HCT116 (cell line): ENCODE measurements around the gene SLC2A1. TPM values are rescaled to one million over a fixed set of nuclear protein-coding genes. Genes with fewer than 3 reads are reported as not detected.

Experiments
- ATAC-seq: fragments of 200-7000 bp; cut with Tn5 transposase; 2 replicates; pipeline ENCODE4 v1.9.1; 2020; ENCODE audit warnings: mild to moderate bottlenecking, moderate library complexity
- BruUV-seq: library from RNA; stranded (reverse); fragments of 400-500 nt; replicated peaks from 2 replicates; lab custom pipeline; 2021; lab: Mats Ljungman, UMichigan
- CTCF ChIA-PET: fragments of 300-600 bp; sonication (Branson Sonifier 250); formaldehyde crosslinking; loops from one replicate; lab custom pipeline; 2021; ENCODE audit warnings: antibody characterized with exemption; lab: Charles Lee
- POLR2A ChIA-PET: fragments of 300-600, 350-600 bp; sonication (Branson Sonifier 250); formaldehyde crosslinking; loops from one replicate; lab custom pipeline; 2021; ENCODE audit warnings: antibody characterized with exemption; lab: Charles Lee
- RAD21 ChIA-PET, 2 experiments: fragments of 300-600 bp; sonication (Branson Sonifier 250); formaldehyde crosslinking; loops; one replicate each; lab custom pipeline; 2023; ENCODE audit warnings: low total read pairs in 2 of 2; ENCODE audit not compliant: uncharacterized antibody in 2 of 2, unreplicated experiment in 2 of 2, low non-redundant PET in 1 of 2; lab: Charles Lee
- DNase-seq: peaks from one replicate; pipeline ENCODE4 v3.0.0-alpha.2; 2010; ENCODE audit warnings: low read depth, low spot score
- H2AFZ ChIP-seq: fragments of 200-600 bp; shearing (Covaris generic), sonication (generic); 2 replicates; pipeline ENCODE4 v1.6.1; 2017; ENCODE audit warnings: low read depth, mixed run types, mixed read lengths, antibody characterized with exemption, low read length; ENCODE audit not compliant: poor library complexity, severe bottlenecking
- H3K27ac ChIP-seq: 2 replicates; pipeline ENCODE4 v1.5.1; 2012; ENCODE audit warnings: low read depth, low read length
- H3K27me3 ChIP-seq: fragments of 200-600 bp; sonication (generic); 2 replicates; pipeline ENCODE4 v1.6.1; 2016; ENCODE audit warnings: mixed run types, low read length, mixed read lengths; ENCODE audit not compliant: insufficient read depth
- H3K36me3 ChIP-seq, 2 experiments: fragments of 200-500 bp in 1 of 2; fragments of 200-600 bp in 1 of 2; sonication (Bioruptor generic) in 1 of 2; sonication (generic) in 1 of 2; 2 replicates each; pipeline versions ENCODE4 v1.5.1 to v1.6.1; 2014 to 2016; ENCODE audit warnings: low read length in 2 of 2, inconsistent platforms in 1 of 2, mixed read lengths in 1 of 2, mixed run types in 1 of 2; ENCODE audit not compliant: insufficient read depth in 2 of 2, control insufficient read depth in 1 of 2
- H3K4me1 ChIP-seq, 2 experiments: fragments of 200-600 bp in 1 of 2; sonication (generic) in 1 of 2; 2 replicates each; pipeline versions ENCODE4 v1.5.1 to v1.6.1; 2012 to 2017; ENCODE audit warnings: low read length in 2 of 2, inconsistent platforms in 1 of 2, mild to moderate bottlenecking in 1 of 2, mixed read lengths in 1 of 2, mixed run types in 1 of 2, moderate library complexity in 1 of 2; ENCODE audit not compliant: insufficient read depth in 2 of 2, control insufficient read depth in 1 of 2
- H3K4me2 ChIP-seq: fragments of 200-600 bp; sonication (generic); 2 replicates; pipeline ENCODE4 v1.6.1; 2017; ENCODE audit warnings: mixed run types, low read length, mixed read lengths
- H3K4me3 ChIP-seq, 2 experiments: fragments of 200-600 bp in 1 of 2; sonication (generic) in 1 of 2; replicated peaks in 1 of 2; 2 replicates each; pipeline ENCODE4 v1.5.1; 2011 to 2016; ENCODE audit warnings: low read length in 2 of 2, control low read depth in 1 of 2, low read depth in 1 of 2, mild to moderate bottlenecking in 1 of 2, mixed read lengths in 1 of 2, mixed run types in 1 of 2
- H3K79me2 ChIP-seq: fragments of 200-600 bp; sonication (generic); 2 replicates; pipeline ENCODE4 v1.6.1; 2017; ENCODE audit warnings: mild to moderate bottlenecking, mixed run types, low read length, moderate library complexity, mixed read lengths; ENCODE audit not compliant: insufficient read depth
- H3K9ac ChIP-seq: fragments of 200-600 bp; sonication (generic); 2 replicates; pipeline ENCODE4 v1.6.1; 2016; ENCODE audit warnings: low read length, mixed read lengths
- H3K9me2 ChIP-seq: fragments of 200-600 bp; sonication (generic), shearing (Covaris generic); 2 replicates; pipeline ENCODE4 v1.6.1; 2017; ENCODE audit warnings: mixed run types, mild to moderate bottlenecking, moderate library complexity; ENCODE audit not compliant: insufficient read depth
- H3K9me3 ChIP-seq, 2 experiments: fragments of 200-500 bp in 1 of 2; fragments of 200-600 bp in 1 of 2; sonication (Bioruptor generic) in 1 of 2; sonication (generic) in 1 of 2; 2 replicates each; pipeline ENCODE4 v1.6.1; 2014 to 2017; ENCODE audit warnings: low read length in 2 of 2, mixed read lengths in 2 of 2, inconsistent platforms in 1 of 2, low read depth in 1 of 2, mild to moderate bottlenecking in 1 of 2, mixed run types in 1 of 2, moderate library complexity in 1 of 2; ENCODE audit not compliant: control insufficient read depth in 1 of 2, insufficient read depth in 1 of 2
- H4K20me1 ChIP-seq: fragments of 200-600 bp; sonication (generic), shearing (Covaris generic); 2 replicates; pipeline ENCODE4 v1.6.1; 2017; ENCODE audit warnings: mixed run types, mild to moderate bottlenecking, moderate library complexity; ENCODE audit not compliant: insufficient read depth
- CBX3 ChIP-seq: IDR thresholded peaks from 2 replicates; pipeline ENCODE4 v1.6.1; 2012; ENCODE audit warnings: low read depth
- CEBPB ChIP-seq: IDR thresholded peaks from 2 replicates; pipeline ENCODE4 v1.6.1; 2012; ENCODE audit warnings: low read depth
- CTCF ChIP-seq, 3 experiments: fragments of 200-600 bp in 1 of 3; sonication (generic) in 1 of 3; IDR thresholded peaks in 2 of 3; conservative IDR thresholded peaks in 1 of 3; 2 replicates each; pipeline ENCODE4 v1.5.1; 2012 to 2017; ENCODE audit warnings: low read depth in 2 of 3, low read length in 2 of 3, antibody characterized with exemption in 1 of 3, borderline replicate concordance in 1 of 3, control low read depth in 1 of 3, mild to moderate bottlenecking in 1 of 3, mixed read lengths in 1 of 3, mixed run types in 1 of 3, moderate library complexity in 1 of 3; ENCODE audit not compliant: insufficient read depth in 1 of 3
- ELF1 ChIP-seq: IDR thresholded peaks from 2 replicates; pipeline ENCODE4 v1.6.1; 2012; ENCODE audit warnings: low read depth, borderline replicate concordance
- EZH2 ChIP-seq: fragments of 200-600 bp; sonication (generic); IDR thresholded peaks from 2 replicates; pipeline ENCODE4 v1.6.1; 2017; ENCODE audit warnings: antibody characterized with exemption, mixed run types
- EZH2phosphoT487 ChIP-seq: fragments of 200-600 bp; IDR thresholded peaks from 2 replicates; pipeline ENCODE4 v1.6.1; 2018; ENCODE audit warnings: antibody characterized with exemption, borderline replicate concordance
- FOSL1 ChIP-seq: IDR thresholded peaks from 2 replicates; pipeline ENCODE4 v1.6.1; 2012; ENCODE audit warnings: low read depth
- JUND ChIP-seq: IDR thresholded peaks from 2 replicates; pipeline ENCODE4 v1.6.1; 2012
- SIN3A ChIP-seq: IDR thresholded peaks from 2 replicates; pipeline ENCODE4 v1.6.1; 2012; ENCODE audit warnings: low read depth
- SP1 ChIP-seq: IDR thresholded peaks from 2 replicates; pipeline ENCODE4 v1.6.1; 2012; ENCODE audit warnings: low read depth
- SRF ChIP-seq: IDR thresholded peaks from 2 replicates; pipeline ENCODE4 v1.6.1; 2012; ENCODE audit warnings: low read depth
- YY1 ChIP-seq: IDR thresholded peaks from 2 replicates; pipeline ENCODE4 v1.6.1; 2011; ENCODE audit warnings: low read length, low read depth, moderate library complexity, mild to moderate bottlenecking; ENCODE audit not compliant: insufficient replicate concordance; ENCODE audit errors: extremely low read depth
- ZFX ChIP-seq: fragments of 450-650 bp; IDR thresholded peaks from 2 replicates; pipeline ENCODE4 v1.6.1; 2017
- ZNF274 ChIP-seq: fragments of 200-500 bp; sonication (Bioruptor generic); IDR thresholded peaks from 2 replicates; pipeline ENCODE4 v1.6.1; 2014; ENCODE audit warnings: mild to moderate bottlenecking, low read depth, low read length, inconsistent platforms
- intact Hi-C: fragments of 100-400 bp; cut with micrococcal nuclease; formaldehyde crosslinking; loops from 2 replicates; pipeline ENCODE4 v1.10.0; 2022
- total RNA-seq: library from RNA; stranded (reverse); gene quantifications from one replicate; pipeline ENCODE4 v1.2.1, GENCODE V29; 2021; ENCODE audit not compliant: unreplicated experiment
- TF ChIP-seq, protein P1 (sequence below): IDR thresholded peaks from 2 replicates; pipeline ENCODE4 v1.6.1; 2012; ENCODE audit warnings: low read depth
- TF ChIP-seq, protein P2 (sequence below): IDR thresholded peaks from 2 replicates; pipeline ENCODE4 v1.6.1; 2012
- TF ChIP-seq, protein P3 (sequence below): IDR thresholded peaks from 2 replicates; pipeline ENCODE4 v1.6.1; 2012

Gene SLC2A1
- total RNA-seq, 1 experiment from 2014 or later = 248 TPM

GRCh38 chr1:42880384-42880783 is 78.3 kb downstream of the SLC2A1 start:
- Histone ChIP-seq H4K20me1 (no peaks in the 10 kb centered on the region), H3K27ac (no peak overlapping the region), H2AFZ (no peak overlapping the region), H3K9me3 (no peaks in the 10 kb centered on the region), H3K79me2 (no peaks in the 10 kb centered on the region), H3K4me2 (no peak overlapping the region), H3K9ac (no peak overlapping the region), H3K4me3 (no peak overlapping the region), H3K36me3 (no peaks in the 10 kb centered on the region), H3K9me2 (no peaks in the 10 kb centered on the region), H3K27me3 (no peaks in the 10 kb centered on the region), H3K4me1 (no peaks in the 10 kb centered on the region)
- RAD21 ChIA-PET = no interaction called here
- POLR2A ChIA-PET = no interaction called here
- ATAC-seq (no peak), DNase-seq (no peak)
- intact Hi-C loops = no loop called here
- TF ChIP-seq CTCF (IDR thresholded peaks at IDR 0.05 in 2 of 3, conservative IDR thresholded peaks at IDR 0.05 in 1 of 3; ENCODE audit: borderline replicate concordance in 1 of 3, insufficient read depth in 1 of 3, low read depth in 2 of 3, low read length in 2 of 3) = no peak
- TF ChIP-seq ZNF274 = no peak
- no peak for TF ChIP-seq FOSL1
- no peak for TF ChIP-seq JUND
- TF ChIP-seq SP1 = no peak
- no peak for TF ChIP-seq EZH2phosphoT487
- no peak for TF ChIP-seq CEBPB
- TF ChIP-seq YY1 = no peak
- no peak for TF ChIP-seq ZFX
- TF ChIP-seq, protein P1, sequence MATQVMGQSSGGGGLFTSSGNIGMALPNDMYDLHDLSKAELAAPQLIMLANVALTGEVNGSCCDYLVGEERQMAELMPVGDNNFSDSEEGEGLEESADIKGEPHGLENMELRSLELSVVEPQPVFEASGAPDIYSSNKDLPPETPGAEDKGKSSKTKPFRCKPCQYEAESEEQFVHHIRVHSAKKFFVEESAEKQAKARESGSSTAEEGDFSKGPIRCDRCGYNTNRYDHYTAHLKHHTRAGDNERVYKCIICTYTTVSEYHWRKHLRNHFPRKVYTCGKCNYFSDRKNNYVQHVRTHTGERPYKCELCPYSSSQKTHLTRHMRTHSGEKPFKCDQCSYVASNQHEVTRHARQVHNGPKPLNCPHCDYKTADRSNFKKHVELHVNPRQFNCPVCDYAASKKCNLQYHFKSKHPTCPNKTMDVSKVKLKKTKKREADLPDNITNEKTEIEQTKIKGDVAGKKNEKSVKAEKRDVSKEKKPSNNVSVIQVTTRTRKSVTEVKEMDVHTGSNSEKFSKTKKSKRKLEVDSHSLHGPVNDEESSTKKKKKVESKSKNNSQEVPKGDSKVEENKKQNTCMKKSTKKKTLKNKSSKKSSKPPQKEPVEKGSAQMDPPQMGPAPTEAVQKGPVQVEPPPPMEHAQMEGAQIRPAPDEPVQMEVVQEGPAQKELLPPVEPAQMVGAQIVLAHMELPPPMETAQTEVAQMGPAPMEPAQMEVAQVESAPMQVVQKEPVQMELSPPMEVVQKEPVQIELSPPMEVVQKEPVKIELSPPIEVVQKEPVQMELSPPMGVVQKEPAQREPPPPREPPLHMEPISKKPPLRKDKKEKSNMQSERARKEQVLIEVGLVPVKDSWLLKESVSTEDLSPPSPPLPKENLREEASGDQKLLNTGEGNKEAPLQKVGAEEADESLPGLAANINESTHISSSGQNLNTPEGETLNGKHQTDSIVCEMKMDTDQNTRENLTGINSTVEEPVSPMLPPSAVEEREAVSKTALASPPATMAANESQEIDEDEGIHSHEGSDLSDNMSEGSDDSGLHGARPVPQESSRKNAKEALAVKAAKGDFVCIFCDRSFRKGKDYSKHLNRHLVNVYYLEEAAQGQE = no peak
- no peak for TF ChIP-seq SIN3A
- TF ChIP-seq EZH2 = no peak
- no peak for TF ChIP-seq SRF
- TF ChIP-seq, protein P2, sequence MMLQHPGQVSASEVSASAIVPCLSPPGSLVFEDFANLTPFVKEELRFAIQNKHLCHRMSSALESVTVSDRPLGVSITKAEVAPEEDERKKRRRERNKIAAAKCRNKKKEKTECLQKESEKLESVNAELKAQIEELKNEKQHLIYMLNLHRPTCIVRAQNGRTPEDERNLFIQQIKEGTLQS = no peak
- TF ChIP-seq CBX3 = no peak
- no peak for TF ChIP-seq ELF1
- TF ChIP-seq, protein P3, sequence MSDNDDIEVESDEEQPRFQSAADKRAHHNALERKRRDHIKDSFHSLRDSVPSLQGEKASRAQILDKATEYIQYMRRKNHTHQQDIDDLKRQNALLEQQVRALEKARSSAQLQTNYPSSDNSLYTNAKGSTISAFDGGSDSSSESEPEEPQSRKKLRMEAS = no peak
- CTCF ChIA-PET = no interaction called here
- BruUV-seq = no TSS peak
